ENCODE data around the gene SPEM3.

Gene SPEM3

GRCh38 chr17:7475764-7476422 is 47.2 kb downstream of the SPEM3 start:
- H3K4me2 ChIP-seq (ENCODE audit: low read depth, low read length, poor library complexity, severe bottlenecking): peak overlapping the region; percentile 83

GRCh38 chr17:7476494-7476893 is 47.8 kb downstream of the SPEM3 start:
- H3K9me3 ChIP-seq (ENCODE audit: insufficient read depth, low read depth, low read length): no peaks in the 10 kb centered on the region
- peaks cover 44% of the 10 kb centered on the region for H3K4me1 ChIP-seq (ENCODE audit: insufficient read depth, low read length, poor library complexity, severe bottlenecking)
- peak overlapping the region; percentile 21 for H3K9ac ChIP-seq (ENCODE audit: low read depth, low read length, poor library complexity, severe bottlenecking)
- peak overlapping the region; percentile 82 for H3K4me3 ChIP-seq (ENCODE audit: low read length, poor library complexity, severe bottlenecking)
- H3K9me2 ChIP-seq (replicated peaks; ENCODE audit: low read depth, low read length): no peaks in the 10 kb centered on the region
- no peaks in the 10 kb centered on the region for H3F3A ChIP-seq (ENCODE audit: low read depth)
- peaks cover 80% of the 10 kb centered on the region for H3K79me2 ChIP-seq (ENCODE audit: insufficient read depth, low read length)
- no peak overlapping the region for H2AFZ ChIP-seq (ENCODE audit: low read length)
- H3K27me3 ChIP-seq (ENCODE audit: insufficient read depth, low read length, poor library complexity, severe bottlenecking): no peaks in the 10 kb centered on the region
- peaks cover 24% of the 10 kb centered on the region for H4K20me1 ChIP-seq (ENCODE audit: insufficient read depth, low read length, poor library complexity, severe bottlenecking)
- TF ChIP-seq EZH2phosphoT487 (IDR thresholded peaks at IDR 0.05; ENCODE audit: borderline replicate concordance): no peak
- no peak for TF ChIP-seq CTCF (conservative IDR thresholded peaks at IDR 0.05; ENCODE audit: low read length)
- peak overlapping the region; percentile 83 for H3K4me2 ChIP-seq (ENCODE audit: low read depth, low read length, poor library complexity, severe bottlenecking)
- no peaks in the 10 kb centered on the region for H3K36me3 ChIP-seq (ENCODE audit: insufficient read depth, low read length)

More at GRCh38 chr17:7475764-7476422, 47.2 kb downstream of the SPEM3 start:
- H3K4me1 ChIP-seq (ENCODE audit: insufficient read depth, low read length, poor library complexity, severe bottlenecking): peaks cover 45% of the 10 kb centered on the region
- peaks cover 24% of the 10 kb centered on the region for H4K20me1 ChIP-seq (ENCODE audit: insufficient read depth, low read length, poor library complexity, severe bottlenecking)
- no peaks in the 10 kb centered on the region for H3K36me3 ChIP-seq (ENCODE audit: insufficient read depth, low read length)
- H3K9ac ChIP-seq (ENCODE audit: low read depth, low read length, poor library complexity, severe bottlenecking): peak overlapping the region; percentile 21
- H3F3A ChIP-seq (ENCODE audit: low read depth): no peaks in the 10 kb centered on the region
- no peaks in the 10 kb centered on the region for H3K9me2 ChIP-seq (replicated peaks; ENCODE audit: low read depth, low read length)
- no peak overlapping the region for H2AFZ ChIP-seq (ENCODE audit: low read length)
- H3K79me2 ChIP-seq (ENCODE audit: insufficient read depth, low read length): peaks cover 86% of the 10 kb centered on the region
- TF ChIP-seq CTCF (conservative IDR thresholded peaks at IDR 0.05; ENCODE audit: low read length) (no peak), EZH2phosphoT487 (IDR thresholded peaks at IDR 0.05; ENCODE audit: borderline replicate concordance) (no peak)
- no peaks in the 10 kb centered on the region for H3K27me3 ChIP-seq (ENCODE audit: insufficient read depth, low read length, poor library complexity, severe bottlenecking)
- no peaks in the 10 kb centered on the region for H3K9me3 ChIP-seq (ENCODE audit: insufficient read depth, low read depth, low read length)
- H3K4me3 ChIP-seq (ENCODE audit: low read length, poor library complexity, severe bottlenecking): peak overlapping the region; percentile 82

- H3K36me3 ChIP-seq (ENCODE audit: insufficient read depth, low read length): no peaks in the 10 kb centered on the region
- TF ChIP-seq EZH2phosphoT487 (IDR thresholded peaks at IDR 0.05; ENCODE audit: borderline replicate concordance) (no peak), CTCF (conservative IDR thresholded peaks at IDR 0.05; ENCODE audit: low read length) (no peak)
- no peaks in the 10 kb centered on the region for H3K9me3 ChIP-seq (ENCODE audit: insufficient read depth, low read depth, low read length)
- H3F3A ChIP-seq (ENCODE audit: low read depth): no peaks in the 10 kb centered on the region
- H3K4me2 ChIP-seq (ENCODE audit: low read depth, low read length, poor library complexity, severe bottlenecking): peak overlapping the region; percentile 83
- no peaks in the 10 kb centered on the region for H3K9me2 ChIP-seq (replicated peaks; ENCODE audit: low read depth, low read length)
- no peak overlapping the region for H3K9ac ChIP-seq (ENCODE audit: low read depth, low read length, poor library complexity, severe bottlenecking)
- peaks cover 24% of the 10 kb centered on the region for H4K20me1 ChIP-seq (ENCODE audit: insufficient read depth, low read length, poor library complexity, severe bottlenecking)
- H2AFZ ChIP-seq (ENCODE audit: low read length): no peak overlapping the region
- H3K4me3 ChIP-seq (ENCODE audit: low read length, poor library complexity, severe bottlenecking): peak overlapping the region; percentile 82
- H3K79me2 ChIP-seq (ENCODE audit: insufficient read depth, low read length): peaks cover 85% of the 10 kb centered on the region
- no peaks in the 10 kb centered on the region for H3K27me3 ChIP-seq (ENCODE audit: insufficient read depth, low read length, poor library complexity, severe bottlenecking)
- H3K4me1 ChIP-seq (ENCODE audit: insufficient read depth, low read length, poor library complexity, severe bottlenecking): peaks cover 39% of the 10 kb centered on the region
These were observed 48.3 kb downstream of the SPEM3 start for GRCh38 chr17:7476951-7477350.
